ENCODE measurements around the gene NMUR1.

The NMUR1 gene

DNA sequence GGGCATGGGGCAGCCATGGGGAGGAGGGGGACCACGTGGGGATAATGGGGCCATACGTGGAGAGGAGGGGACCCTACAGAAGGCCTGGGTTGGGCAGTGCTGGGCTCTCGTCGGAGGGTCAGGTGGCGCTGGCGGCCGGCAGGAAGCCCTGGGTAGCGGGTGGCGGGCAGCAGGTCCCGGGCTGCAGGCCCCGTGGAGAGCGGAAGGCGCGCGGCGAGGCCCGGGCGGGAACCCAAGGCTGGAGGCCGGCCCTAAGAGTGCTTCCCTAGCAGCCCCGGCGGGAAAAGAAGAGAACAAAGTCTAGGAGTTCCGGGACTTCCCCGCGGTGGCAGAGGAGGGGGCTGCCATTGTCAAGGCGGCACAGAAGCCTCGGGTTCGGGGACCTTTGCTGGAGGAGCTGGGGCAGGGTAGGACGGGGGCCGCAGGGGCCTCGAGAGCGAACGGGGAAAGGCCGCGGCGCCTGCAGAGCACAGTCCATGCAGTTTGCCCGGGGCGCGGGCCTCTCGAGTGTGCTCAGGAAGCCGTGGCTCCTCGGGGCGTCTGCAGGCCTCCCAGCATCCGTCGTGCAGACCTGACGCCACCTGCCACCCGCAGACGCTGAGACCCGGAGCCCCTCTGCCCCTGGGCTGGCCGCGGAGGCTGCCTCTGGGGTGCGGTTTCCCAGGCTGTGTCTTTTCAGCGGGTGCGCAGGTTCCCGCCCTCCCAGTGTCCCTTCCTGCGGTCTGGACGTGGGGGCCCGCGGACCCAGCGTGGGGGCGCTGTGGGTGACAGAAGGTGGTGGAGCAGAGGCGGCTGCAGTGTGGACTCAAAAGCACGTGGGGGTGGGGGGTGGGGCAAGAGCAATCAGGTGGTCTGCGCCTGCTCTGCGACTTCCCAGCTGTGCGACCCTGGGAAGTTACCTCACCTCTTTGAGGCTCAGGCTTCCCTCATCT lies 46.6 kb downstream of the NMUR1 start:
- DNase-seq (ENCODE audit: low read depth): peak; percentile 7

DNA sequence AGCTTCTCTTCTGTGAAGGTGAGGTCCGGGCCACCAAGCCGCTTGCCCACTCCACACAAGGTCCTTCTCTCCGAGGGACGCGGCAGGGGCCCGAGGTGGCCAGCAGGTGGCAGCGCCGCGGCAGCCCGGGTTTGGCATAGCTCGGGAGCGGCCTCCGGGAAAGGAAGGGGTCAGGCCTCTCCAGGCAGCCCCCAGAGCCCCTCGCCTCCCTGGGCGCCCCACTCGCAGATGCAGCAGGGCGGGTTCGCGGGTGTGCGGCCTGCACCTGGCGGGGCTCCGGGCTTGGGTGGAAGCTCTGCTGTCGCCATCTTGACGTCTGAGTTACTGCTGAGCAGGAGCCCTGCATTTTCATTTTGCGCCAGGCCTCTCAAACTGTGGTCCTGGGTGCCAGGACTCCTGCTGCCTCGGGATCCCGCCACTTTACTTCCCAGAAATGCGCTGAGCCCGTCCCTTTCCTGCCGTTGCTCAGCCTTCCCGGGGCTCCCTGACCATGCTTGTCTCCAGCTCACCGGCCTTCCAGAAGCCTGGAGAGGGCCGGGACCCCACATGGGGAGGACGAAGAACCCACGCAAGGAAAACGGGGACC lies 47.3 kb downstream of the NMUR1 start:
- DNase-seq (ENCODE audit: low read depth): peak; percentile 47

DNA sequence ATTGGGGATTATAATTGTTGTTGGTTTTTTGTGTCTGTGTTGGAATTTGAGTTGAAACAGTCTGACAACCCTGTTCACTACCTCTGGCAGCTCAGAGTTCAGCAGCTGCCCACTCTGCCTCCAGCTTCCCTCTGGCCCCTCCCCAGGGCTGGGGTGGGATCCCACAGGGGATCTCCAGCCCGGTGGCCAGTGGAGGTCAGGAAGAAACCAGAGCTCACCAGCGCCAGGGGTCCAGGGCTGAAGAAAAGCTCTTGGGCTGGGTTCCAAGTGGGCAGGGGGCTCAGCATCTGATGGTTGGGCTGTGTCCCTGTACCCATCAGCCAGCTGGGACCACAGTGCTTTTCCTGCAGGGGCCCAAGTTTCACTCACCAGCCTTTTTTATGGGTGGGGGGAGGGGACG lies 49.5 kb downstream of the NMUR1 start:
- DNase-seq (ENCODE audit: low read depth): no peak

DNA sequence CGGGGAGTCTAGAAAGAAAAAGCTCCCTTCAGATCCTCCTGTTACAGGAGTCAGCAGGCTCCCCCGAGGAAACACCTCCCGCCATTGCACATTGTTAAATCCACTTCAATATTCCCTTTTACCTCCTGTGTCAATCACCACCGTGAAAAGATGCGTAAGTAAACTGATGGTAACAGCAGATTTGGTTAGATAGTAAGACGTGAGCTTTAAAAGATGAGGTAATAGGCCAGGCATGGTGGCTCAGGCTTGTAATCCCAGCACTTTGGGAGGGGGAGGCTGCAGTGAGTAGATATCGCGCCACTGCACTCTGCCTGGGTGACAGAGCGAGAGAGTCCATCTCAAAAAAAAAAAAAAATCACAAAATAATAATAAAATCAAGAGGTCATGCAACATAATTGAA lies 50.8 kb downstream of the NMUR1 start:
- DNase-seq (ENCODE audit: low read depth): no peak

DNA sequence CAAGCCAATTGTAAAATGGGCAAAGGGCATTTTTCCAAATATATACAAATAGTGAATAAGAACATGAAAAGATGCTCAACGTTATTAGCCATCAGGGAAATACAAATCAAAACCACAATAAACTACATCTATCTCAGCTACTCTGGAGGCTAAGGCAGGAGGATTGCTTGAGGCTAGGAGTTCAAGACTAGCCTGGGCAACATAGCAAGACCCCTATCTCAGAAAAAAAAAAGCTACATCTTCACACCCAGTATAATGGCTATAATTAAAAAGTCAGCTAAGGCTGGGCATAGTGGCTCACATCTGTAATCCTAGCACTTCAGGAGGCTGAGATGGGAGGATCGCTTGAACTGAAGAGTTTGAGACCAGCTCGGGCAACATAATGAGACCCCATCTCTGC lies 53.3 kb downstream of the NMUR1 start:
- no peak for DNase-seq (ENCODE audit: low read depth)

DNA sequence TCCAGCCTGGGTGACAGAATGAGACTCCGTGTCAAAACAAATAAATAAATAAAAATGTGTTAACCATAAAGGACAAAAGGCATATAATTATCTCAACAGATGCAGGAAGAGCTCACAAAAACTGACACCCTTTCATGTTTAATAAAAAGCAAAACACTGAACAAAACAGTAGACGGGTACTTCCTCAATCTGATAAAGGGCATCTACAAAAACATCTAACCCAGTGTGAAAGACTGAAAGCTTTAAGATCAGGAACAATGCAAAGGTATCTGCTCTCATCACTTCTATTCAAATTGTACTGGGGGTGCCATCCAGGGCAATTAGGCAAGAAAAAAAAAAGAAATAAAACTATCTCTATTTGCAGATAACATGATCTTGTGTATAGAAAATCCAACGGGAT lies 54.3 kb downstream of the NMUR1 start:
- no peak for DNase-seq (ENCODE audit: low read depth)

All from amniotic epithelial cell (primary cell).